HL-60 (cell line): ENCODE results near the gene KCNH2.

ENCODE experiments used
- GABPA ChIP-seq: IDR thresholded peaks from 2 replicates; pipeline ENCODE4 v1.6.1; 2012; ENCODE audit warnings: low read depth
- POLR2AphosphoS5 ChIP-seq: IDR thresholded peaks from 2 replicates; pipeline ENCODE4 v1.6.1; 2012; ENCODE audit warnings: low read depth
- TF ChIP-seq, protein P1 (sequence below): IDR thresholded peaks from one replicate; pipeline ENCODE4 v1.5.1; 2011; ENCODE audit warnings: low read length, control low read depth, inconsistent platforms; ENCODE audit not compliant: insufficient read depth
- TF ChIP-seq, protein P2 (sequence below): IDR thresholded peaks from 2 replicates; pipeline ENCODE4 v1.6.1; 2012; ENCODE audit warnings: low read depth; ENCODE audit not compliant: insufficient replicate concordance

DNA sequence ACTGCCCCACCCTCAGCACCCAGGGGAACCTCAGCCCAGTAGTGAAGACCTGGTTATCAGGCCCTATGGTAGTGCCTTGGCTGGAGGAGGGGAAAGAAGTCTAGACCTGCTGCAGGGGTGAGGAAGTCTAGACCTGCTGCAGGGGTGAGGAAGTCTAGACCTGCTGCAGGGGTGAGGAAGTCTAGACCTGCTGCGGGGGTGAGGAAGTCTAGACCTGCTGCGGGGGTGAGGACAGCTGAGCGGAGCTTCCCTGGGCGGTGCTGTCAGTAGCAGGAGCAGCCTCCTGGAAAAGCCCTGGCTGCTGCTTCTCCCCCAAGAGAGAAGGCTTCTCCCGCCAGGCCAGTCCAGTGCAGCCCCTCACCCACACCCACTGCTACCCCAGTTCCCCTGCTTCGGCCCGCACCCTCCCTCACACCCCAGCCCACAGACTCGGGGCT, 19.0 kb upstream of the KCNH2 start:
- TF ChIP-seq, protein P1, sequence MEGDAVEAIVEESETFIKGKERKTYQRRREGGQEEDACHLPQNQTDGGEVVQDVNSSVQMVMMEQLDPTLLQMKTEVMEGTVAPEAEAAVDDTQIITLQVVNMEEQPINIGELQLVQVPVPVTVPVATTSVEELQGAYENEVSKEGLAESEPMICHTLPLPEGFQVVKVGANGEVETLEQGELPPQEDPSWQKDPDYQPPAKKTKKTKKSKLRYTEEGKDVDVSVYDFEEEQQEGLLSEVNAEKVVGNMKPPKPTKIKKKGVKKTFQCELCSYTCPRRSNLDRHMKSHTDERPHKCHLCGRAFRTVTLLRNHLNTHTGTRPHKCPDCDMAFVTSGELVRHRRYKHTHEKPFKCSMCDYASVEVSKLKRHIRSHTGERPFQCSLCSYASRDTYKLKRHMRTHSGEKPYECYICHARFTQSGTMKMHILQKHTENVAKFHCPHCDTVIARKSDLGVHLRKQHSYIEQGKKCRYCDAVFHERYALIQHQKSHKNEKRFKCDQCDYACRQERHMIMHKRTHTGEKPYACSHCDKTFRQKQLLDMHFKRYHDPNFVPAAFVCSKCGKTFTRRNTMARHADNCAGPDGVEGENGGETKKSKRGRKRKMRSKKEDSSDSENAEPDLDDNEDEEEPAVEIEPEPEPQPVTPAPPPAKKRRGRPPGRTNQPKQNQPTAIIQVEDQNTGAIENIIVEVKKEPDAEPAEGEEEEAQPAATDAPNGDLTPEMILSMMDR = no peak
- TF ChIP-seq POLR2AphosphoS5 = 0 out of 2 replicates have a peak, but pooled peaks have one; percentile 41
- TF ChIP-seq, protein P2, sequence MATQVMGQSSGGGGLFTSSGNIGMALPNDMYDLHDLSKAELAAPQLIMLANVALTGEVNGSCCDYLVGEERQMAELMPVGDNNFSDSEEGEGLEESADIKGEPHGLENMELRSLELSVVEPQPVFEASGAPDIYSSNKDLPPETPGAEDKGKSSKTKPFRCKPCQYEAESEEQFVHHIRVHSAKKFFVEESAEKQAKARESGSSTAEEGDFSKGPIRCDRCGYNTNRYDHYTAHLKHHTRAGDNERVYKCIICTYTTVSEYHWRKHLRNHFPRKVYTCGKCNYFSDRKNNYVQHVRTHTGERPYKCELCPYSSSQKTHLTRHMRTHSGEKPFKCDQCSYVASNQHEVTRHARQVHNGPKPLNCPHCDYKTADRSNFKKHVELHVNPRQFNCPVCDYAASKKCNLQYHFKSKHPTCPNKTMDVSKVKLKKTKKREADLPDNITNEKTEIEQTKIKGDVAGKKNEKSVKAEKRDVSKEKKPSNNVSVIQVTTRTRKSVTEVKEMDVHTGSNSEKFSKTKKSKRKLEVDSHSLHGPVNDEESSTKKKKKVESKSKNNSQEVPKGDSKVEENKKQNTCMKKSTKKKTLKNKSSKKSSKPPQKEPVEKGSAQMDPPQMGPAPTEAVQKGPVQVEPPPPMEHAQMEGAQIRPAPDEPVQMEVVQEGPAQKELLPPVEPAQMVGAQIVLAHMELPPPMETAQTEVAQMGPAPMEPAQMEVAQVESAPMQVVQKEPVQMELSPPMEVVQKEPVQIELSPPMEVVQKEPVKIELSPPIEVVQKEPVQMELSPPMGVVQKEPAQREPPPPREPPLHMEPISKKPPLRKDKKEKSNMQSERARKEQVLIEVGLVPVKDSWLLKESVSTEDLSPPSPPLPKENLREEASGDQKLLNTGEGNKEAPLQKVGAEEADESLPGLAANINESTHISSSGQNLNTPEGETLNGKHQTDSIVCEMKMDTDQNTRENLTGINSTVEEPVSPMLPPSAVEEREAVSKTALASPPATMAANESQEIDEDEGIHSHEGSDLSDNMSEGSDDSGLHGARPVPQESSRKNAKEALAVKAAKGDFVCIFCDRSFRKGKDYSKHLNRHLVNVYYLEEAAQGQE = no peak
- no peak for TF ChIP-seq GABPA
